ENCODE results near the gene UCKL1.
"Not testable (repeated sequence)": the region's sequence is repeated elsewhere in the genome, so short reads cannot be mapped to it uniquely, and the experiment has no call there.

Gene UCKL1

DNA sequence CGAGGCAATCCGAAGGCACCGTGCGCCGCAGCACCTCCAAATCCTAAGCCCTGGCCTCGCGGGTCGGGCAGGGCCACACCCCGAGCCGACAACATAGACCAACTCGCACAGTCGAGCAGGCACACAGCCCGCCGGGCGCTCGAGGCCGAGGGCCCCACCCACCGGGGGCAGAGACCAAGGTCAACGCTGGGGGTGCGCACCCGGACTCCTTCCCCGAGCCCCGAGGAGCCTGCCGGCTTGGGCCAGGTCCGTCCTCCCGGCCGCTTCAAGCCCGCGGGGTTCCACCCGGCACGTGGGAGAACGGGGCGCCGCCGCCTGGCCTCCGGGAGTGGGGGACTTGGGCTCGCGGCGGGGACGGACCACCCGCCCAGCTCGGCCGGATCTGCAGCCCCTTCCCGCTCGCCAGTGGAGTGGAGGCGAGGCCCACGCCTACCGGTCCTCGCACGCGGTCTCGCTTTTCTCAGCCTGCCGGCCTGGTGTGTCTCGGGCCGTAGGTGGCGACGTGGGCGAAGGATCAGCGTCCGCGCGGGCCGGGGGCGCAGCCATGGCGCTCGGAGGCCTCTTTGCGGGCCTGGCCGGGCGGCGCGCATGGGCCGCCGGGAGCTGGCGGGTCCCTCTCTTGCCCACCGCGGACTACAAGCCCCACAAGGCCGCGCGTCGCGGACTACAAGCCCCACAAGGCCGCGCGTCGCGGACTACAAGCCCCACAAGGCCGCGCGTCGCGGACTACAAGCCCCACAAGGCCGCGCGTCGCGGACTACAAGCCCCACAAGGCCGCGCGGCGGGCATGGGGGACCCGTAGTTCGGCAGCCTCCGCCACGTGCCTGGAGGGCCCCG is at the start of gene UCKL1:
Gene UCKL1 (minus strand): TSS at position 590 of the 837 bp plus-strand sequence. CDS start 44 bp downstream, at position 546.
- DNase-seq (ENCODE audit: low spot score), result peak; percentile 91

DNA sequence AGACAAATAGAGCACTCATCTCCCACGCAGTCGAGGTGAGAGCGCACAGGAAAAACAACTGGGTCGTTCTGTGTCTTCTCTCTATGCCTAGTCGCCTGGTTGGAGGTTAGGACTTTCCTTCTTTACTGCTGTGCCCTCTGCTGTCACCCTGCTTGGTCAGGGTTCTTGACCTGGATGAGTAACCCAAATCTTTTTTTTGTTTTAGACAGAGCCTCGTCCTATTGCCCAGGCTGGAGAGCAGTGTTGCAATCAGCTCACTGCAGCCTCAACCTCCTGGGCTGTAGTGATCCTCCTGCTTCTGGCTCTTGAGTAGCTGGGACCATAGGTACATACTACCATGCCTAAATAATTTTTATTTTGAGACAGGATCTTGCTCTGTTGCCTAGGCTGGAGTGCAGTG is 49.2 kb upstream of the UCKL1 start:
- DNase-seq (ENCODE audit: low spot score), result no peak

DNA sequence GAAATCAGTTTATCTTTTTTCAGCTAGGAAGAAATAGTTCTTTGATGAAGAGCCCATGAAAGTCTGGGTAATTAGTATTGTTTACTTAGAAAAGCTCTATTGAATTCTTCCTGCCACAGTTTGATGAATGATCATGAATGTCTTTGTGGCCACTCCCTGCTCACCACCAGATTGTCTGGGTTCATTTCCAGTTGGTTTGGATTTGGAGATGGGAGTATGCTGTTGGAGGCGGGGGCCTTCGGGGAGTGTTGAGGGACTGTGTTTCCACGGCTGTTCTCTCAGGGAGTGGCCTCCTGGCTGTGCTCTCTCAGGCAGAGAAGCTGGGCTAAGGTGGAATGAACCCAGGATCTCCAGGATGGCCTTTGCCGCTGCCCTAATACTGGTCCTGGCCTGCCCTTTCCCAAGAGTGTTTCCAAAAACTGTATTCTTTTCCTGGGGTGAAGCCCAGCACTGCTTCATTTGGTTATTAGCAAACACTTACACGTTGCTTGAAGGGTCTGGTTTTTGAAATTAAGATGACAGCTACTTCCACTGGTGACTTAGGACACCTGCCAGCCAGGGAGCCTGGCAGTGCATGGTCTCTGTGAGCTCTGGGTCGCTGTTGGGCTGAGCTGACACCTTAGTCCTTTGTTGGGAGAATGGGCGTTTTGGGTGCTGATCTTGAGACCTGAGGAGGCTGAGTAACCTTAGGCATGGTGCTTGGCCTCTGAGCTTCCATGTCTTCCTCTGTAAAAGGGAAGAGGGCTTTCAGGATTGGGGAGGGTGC is 47.9 kb upstream of the UCKL1 start:
- DNase-seq (ENCODE audit: low spot score), result no peak

DNA sequence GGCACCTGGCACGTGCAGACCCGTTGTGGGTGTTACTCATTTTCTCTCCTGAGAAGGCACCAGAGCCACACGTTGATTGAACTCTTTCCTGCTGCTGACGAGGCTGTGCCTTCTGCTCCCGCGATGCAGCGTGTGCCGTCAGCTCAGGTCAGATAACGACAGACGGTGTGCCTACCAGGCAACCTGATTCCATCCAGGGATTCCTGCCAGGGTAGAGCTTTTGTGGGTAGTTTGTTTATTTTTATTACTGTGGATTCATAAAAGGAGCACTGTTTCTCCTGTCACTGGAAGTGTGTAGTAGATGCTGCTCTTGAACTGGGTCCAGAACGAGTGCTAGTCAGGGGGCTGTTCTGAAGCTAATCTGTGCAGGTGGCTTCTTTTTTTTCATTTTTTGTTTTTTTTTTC is 45.4 kb upstream of the UCKL1 start:
- DNase-seq (ENCODE audit: low spot score), result no peak

DNA sequence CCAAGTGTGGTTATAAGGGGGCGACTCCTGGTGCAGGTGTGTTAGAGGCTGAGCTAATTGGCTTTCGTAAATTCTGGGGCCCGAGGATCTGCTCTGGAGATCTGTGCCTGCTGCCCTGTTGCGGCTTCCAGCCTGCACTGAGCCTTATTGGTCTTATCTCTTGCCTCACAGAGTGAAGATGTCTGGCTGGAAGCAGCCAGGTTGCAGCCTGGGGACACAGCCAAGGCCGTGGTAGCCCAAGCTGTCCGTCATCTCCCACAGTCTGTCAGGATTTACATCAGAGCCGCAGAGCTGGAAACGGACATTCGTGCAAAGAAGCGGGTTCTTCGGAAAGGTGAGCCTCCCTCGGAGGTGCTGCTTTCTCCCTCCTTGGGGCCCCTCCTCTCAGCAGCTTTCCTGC is 44.7 kb upstream of the UCKL1 start:
- no peak for DNase-seq (ENCODE audit: low spot score)

DNA sequence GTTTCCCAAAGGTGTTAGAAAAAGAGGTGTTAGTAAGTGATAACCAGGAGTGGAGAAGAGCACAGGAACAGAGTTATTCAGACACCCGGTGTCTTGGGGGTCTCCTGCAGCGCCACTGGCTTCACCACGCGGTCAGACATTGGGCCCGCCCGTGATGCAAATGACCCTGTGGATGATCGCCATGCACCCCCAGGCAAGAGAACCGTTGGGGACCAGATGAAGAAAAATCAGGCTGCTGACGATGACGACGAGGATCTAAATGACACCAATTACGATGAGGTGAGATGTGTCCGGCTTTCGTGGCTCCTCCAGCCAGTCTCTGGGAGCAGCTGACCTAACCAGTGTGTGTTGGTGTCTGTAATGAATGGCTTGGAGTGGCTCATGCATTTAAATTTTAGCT is 26.7 kb upstream of the UCKL1 start:
- DNase-seq (ENCODE audit: low spot score), result no peak

DNA sequence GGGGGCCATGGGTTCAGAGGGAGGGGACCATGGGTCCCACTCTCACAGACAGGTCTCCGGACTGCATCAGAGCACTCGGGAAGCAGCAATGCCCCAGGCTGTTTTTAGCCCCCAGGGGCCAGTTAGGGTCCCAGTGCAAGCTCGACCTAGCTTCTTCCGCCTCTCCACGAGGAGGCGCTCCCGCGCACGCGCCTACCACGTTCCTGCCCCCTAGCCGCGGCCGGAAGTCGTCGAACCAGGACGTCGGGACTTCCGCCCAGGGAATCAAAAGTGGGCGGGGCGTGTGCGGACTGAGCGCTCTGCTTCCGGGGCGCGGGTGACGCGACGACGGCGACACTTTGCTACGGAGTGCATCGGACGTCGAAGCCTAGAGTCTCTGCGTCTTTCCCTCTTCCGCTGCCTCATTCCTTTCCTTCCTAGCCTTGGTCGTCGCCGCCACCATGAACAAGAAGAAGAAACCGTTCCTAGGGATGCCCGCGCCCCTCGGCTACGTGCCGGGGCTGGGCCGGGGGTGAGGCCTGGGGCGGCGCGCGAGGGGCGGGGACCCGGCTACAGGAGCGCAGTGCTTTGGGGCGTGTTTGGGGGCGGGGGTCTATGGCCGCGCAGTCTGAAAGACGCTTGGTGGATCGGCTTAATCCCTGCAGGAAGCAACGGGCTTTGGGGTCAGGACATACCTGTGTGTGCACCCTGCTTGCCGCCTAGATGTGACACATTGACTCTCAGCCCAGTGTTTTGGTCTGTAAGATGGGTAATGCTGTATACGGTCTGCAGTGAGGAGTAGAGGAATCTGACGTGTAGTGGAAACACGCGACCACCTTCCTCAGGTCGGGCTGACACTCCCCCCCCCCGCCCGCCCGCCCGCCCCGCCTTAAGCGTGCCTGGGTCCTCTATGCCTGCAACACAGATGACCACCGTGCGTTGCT is 24.9 kb upstream of the UCKL1 start, which contains the start of gene PRPF6:
Gene PRPF6 (plus strand): TSS at position 327 of the 923 bp plus-strand sequence. CDS start 114 bp downstream, at position 441.
- DNase-seq (ENCODE audit: low spot score), result peak; percentile 97

DNA sequence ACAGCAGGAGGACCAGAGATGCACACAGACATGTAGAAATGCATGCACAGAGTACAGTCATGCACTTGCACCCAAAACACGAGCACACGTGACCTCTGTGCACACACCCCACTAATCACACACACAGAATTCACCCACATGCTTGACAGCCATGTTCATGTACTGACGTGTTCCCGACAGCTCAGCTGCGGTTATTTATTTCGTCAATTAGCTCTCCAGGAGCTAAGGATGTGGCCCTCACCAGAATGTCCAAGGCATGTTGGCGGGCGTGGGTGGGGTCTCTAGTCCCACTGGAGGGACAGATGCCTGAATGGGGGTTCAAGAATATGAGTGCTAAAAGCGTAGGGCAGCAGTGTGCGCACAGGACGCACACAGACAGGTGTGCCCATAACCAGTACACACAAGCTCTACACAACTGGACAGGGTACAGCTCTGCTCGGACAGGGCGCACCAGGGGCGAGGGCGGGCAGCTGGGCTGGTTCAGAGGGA is 24.1 kb upstream of the UCKL1 start:
- no peak for DNase-seq (ENCODE audit: low spot score)

DNA sequence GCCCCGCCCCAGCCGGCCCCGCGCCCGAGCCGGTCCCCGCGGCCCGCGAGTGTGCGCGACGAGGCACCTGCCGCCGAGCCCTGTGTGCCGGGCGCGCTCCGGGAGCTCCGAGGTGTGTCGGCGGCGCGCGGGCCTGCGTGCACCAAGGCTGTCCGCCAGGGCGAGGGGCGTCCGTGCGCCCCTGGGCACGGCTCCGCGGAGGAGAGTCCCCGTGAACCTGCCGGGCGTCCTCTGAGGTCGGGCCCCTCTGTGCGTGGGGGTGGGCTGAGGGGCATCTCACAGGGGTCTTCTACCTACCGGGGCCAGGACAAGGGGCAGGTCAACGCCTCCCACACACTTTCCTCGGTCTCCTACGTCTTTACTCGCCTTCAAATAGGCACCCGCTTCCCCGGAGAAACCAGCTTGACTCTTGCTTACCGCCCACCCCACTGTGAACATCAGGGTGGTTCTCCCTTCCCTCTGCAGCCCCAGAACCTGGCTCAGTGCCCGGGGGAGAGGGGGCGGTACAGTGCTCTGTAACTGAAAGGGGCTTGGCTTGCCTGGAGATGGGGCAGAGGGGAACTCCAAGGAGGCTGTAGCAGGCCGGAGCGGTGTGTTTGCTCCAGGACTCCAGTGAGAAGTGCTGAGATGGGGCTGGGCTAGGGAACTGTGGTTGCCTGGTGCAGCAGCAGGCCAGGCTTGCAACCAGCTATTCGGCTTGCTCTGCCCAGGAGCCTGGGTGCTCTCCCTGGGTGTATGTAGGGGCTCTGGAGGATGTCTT is 23.5 kb upstream of the UCKL1 start, which contains the start of gene SAMD10:
Gene SAMD10 (minus strand): TSS at position 86 of the 760 bp plus-strand sequence. CDS start 175 bp downstream, outside the sequence.
- DNase-seq (ENCODE audit: low spot score), result peak; percentile 74

DNA sequence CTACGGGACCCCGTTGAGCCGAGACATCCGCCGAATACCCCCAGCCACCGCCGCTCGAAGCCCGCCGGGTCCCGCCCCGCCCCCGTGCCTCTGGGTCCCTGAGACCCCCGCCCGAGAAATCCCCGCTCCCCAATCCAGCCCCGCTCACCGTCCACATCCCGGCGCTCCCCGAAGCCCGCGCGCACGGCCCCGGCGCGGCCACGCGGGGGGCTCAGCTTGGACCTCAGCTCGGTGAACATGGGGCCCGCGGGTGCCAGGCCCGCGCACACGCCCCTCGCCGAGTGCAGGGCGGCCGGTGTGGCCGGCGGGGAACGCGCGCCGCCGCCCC is 23.0 kb upstream of the UCKL1 start:
- DNase-seq (ENCODE audit: low spot score), result no peak

DNA sequence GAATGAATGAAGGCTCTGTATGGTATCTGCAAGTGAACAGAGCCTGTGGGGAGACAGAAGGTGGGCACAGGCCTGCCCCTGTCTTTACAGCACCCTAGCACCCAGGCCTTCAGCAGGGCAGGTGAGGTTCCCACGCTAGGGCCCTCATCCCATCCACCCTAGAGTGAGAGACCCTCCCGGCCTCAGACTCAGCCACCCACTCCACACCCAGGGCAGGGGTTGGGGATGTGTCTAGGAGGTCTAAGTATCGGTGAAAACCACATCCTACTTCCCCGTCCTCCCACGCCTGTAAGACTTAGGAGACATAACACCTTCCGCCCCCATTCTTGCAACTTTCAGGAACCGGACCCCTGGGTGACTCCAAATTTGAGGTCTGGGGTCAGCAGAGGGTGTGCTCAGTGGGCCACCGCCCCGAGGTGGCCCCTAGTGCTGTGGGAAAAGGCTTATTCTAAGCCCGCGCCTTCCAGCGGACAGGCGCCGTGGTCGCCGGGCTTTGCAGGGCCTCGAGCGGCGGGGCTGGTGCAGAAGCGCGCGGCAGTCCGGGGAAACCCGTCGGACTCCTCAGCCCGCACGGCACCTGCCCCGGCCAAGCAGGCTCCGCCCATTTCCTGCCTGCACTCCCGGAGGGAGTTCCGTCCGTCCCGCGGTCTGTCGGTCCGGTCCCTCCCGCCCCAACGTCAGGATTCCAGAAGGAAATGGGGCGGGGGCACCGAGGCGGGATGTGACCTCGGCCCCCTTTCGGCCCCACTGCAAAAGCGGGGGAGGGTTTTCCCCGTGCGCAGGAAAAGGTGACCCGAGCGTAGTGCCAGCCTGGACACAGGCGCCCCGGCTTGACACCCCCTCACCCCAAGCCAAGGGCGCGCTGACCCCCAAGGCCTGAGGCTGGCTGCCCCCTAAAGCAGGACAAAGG is 22.4 kb upstream of the UCKL1 start:
- peak; percentile 82 for DNase-seq (ENCODE audit: low spot score)

DNA sequence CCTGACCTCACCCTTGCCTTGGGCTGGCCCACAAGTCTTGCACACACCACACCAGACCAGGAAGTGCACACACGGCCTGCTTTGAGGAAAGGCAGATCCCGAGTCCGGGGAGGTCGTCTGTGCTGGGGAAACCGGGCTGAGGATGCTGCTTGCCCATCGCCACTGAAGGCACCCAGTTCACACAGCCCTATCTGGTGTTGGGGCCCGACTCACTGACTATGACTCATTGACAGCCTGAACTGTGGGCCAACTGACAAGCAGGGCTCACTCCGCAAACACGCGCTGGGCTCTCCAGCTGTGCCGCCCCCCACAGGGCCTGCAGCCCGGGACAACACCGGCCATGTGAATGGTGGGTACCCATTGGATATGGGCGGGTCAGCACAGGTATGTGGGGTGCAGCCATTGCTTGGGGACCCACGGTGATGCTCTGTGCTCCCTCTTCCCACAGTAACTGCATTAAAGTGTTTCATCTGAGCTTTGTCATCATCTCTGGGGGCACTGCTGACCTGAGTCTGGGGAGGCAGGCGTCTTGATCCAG is 21.6 kb upstream of the UCKL1 start:
- peak; percentile 87 for DNase-seq (ENCODE audit: low spot score)

DNA sequence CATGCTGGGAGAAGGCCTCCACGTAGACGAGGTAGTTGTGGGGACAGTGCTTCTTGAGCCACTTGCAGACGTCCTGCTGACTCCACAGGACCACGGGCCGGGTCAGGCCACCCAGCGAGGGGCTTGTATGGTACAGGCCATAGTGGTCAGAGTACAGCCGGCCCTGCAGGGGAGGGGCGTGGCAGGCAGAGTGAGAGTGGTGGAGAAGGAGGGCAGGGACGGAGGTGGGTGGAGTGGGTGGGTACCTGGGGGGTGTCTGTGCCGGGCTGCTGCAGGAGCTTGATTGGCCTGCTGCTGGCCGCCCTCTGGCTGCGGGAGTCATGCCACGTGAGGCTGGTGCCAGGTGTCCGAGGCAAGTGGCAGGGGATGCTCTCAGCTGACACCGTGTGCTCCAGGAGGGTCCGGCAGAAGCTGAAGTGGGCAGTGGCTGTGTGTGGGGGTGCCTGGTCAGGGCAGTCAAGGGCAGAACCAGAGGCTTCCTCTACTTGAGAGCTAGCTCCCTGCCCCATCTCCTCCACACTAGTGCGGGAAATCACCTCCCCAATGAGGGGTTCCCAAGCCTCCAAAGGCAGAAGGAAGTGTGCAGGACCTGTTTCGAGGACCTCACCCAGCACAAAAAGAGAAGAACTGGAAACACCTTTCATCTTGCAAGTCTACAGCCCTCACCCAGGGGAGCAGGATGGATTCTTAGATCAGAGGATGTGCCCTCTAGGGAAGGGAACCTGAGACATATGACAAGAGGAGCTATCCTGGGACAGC is 20.9 kb upstream of the UCKL1 start:
- DNase-seq (ENCODE audit: low spot score), result no peak

DNA sequence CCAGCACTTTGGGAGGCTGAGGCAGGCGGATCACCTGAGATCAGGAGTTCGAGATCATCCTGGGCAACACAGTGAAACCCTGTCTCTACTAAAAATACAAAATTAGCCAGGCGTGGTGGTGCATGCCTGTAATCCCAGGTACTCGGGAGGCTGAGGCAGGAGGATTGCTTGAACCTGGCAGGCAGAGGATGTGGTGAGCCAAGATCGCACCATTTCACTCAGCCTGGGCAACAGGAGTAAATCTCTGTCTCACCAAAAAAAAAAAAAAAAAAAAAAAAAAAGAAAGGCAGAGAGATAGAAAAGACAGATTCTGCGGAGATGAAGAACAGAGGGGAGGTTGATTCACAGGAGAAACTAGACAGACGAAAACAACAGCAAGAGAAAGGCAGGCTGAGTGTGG is 20.3 kb upstream of the UCKL1 start:
- not testable (repeated sequence) for DNase-seq (ENCODE audit: low spot score)

DNA sequence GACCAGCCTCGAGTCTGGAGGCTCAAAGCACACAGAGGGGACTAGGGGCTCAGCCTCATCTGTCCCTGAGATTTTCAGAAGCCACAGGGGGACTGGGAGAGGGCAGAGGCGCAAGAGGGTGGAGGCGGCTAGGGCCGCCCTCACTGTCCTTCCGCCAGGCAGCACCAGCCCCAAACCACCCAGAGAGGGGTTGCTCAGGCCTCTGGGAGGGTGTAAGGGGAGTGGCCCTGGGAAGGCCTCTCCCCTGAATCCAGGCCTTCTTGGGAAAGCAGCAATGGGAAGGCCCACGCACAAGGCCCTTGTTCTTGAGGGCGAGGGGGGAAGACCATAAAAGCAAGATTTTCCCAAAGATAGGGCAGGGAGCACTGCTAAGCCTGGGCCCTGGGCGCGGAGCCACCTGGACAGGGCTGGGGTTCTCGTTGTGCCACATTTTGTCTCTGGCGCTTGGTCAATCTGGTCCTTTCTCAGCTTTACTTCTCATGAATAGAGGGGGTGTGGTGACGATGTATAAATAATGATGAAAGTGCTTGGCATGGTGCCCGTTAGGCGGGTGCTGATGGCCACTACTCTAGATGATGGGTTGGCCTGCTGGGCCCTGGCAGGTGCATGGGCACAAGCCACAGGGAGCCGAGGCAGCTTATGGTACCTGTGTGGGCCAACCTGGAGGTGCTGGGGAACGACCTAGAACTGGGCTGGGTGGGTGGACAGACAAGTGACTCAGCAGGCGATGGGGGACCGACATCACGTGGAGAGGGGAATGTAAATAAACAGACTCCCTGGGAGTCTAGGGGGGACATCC is 18.4 kb upstream of the UCKL1 start:
- no peak for DNase-seq (ENCODE audit: low spot score)

DNA sequence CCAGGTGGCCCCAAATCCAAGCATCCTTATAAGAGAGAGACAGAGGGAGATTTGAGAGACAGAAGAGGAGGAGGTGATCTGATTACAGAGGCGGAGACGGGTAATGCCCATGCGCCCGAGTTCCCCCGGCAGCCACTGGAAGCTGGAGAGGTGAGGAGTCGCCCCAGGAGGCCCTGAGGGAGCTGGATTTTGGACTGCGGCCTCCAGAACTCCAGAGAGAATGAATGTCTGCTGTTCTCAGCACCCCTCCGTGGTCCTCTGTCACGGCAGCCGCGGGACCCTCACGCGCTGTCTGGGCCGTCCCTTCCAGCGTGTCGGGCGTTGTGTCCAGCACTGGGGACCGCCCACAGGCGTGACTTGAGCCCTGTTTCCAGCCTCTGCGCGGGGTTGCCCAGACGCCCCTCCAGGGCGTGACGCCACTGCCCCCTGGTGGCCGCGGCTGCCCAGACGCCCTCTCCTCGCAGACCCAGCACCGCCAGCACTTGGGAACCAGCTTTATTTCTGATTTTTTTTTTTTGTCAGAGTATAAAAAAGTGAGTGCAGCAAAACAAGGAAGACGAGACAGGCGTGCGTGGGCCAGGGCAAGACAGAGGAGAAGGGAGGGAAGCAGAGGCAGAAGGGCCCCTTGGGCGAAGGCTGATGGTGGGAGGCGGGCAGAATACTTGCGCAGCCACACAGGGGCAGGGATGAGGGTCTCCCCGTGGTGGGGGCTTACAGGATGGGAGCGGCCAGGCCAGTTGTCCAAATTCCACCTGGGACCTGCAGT is 17.6 kb upstream of the UCKL1 start:
- DNase-seq (ENCODE audit: low spot score), result peak; percentile 78

DNA sequence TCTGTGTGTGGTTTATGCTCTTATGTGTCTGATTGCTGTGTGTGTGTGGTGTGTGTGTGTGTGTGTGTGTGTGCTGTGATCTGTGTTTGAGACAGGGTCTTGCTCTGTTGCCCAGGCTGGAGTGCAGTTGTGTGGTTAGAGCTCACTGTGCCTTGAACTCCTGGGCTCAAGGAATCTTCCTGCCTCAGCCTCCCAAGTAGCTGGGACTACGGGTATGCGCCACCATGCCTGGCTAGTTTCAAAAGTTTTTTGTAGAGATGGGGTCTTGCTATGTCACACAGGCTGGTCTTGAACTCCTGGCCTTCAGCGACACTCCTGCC is 16.9 kb upstream of the UCKL1 start:
- DNase-seq (ENCODE audit: low spot score), result no peak
